ENCODE results near the gene JPH3.

DNA sequence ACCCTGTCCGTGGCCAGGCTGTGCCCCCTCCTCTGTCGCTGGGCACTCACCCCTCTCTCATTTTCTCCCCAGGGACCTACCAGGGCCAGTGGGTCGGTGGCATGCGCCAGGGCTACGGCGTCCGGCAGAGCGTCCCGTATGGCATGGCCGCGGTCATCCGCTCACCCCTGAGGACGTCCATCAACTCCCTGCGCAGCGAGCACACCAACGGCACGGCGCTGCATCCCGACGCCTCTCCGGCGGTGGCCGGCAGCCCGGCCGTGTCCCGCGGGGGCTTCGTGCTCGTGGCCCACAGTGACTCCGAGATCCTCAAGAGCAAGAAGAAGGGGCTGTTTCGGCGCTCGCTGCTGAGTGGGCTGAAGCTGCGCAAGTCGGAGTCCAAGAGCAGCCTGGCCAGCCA, 41.9 kb downstream of the JPH3 start:
- TF ChIP-seq POLR2A (IDR thresholded peaks at IDR 0.05) (no peak), POLR2AphosphoS5 (IDR thresholded peaks at IDR 0.05) (no peak)
- TF ChIP-seq, protein P1, sequence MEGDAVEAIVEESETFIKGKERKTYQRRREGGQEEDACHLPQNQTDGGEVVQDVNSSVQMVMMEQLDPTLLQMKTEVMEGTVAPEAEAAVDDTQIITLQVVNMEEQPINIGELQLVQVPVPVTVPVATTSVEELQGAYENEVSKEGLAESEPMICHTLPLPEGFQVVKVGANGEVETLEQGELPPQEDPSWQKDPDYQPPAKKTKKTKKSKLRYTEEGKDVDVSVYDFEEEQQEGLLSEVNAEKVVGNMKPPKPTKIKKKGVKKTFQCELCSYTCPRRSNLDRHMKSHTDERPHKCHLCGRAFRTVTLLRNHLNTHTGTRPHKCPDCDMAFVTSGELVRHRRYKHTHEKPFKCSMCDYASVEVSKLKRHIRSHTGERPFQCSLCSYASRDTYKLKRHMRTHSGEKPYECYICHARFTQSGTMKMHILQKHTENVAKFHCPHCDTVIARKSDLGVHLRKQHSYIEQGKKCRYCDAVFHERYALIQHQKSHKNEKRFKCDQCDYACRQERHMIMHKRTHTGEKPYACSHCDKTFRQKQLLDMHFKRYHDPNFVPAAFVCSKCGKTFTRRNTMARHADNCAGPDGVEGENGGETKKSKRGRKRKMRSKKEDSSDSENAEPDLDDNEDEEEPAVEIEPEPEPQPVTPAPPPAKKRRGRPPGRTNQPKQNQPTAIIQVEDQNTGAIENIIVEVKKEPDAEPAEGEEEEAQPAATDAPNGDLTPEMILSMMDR (IDR thresholded peaks at IDR 0.05) = no peak

Measured in gastroesophageal sphincter (tissue), 3 donors.